Measurements from ENCODE around the gene LMX1A.

Gene LMX1A

DNA sequence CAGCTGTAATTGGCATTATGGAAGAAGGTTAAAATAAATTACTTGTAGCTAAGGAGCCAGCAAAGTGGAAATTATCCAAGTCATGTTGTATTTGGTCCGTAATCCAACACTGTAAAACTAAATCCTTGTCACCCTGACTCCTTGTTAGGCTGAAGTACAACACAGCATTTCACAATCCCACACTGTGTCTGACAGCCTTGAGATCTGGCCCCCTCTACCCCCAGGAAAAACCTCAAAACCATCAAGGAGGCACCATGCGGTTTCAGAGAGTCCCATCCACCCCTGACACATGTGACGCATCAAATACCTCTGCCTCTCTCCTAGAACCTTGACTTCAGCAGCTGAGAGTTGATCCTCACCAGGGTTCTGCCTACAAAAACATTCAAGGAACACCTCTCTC, 41.0 kb downstream of the LMX1A start:
- ChIA-PET CTCF (no interaction called here), POLR2A (interaction anchor here (1.0 kb wide), 1 partner anchor 43 kb away, joined by 3 read pairs; no protein-coding TSS in a partner anchor)
- Histone ChIP-seq H3K9me3 (ENCODE audit: control insufficient read depth, insufficient read depth, low read depth, low read length) (no peaks in the 10 kb centered on the region), H3K4me1 (ENCODE audit: control insufficient read depth, insufficient read depth, low read length) (no peaks in the 10 kb centered on the region), H3K36me3 (ENCODE audit: control insufficient read depth in 2 of 2, insufficient read depth in 1 of 2, low read length in 2 of 2) (no peaks in the 10 kb centered on the region), H3K27ac (ENCODE audit: extremely low read depth, low read depth, low read length) (no peak overlapping the region), H3K4me3 (ENCODE audit: low read depth, low read length) (no peak overlapping the region)
- TF ChIP-seq, protein P1, sequence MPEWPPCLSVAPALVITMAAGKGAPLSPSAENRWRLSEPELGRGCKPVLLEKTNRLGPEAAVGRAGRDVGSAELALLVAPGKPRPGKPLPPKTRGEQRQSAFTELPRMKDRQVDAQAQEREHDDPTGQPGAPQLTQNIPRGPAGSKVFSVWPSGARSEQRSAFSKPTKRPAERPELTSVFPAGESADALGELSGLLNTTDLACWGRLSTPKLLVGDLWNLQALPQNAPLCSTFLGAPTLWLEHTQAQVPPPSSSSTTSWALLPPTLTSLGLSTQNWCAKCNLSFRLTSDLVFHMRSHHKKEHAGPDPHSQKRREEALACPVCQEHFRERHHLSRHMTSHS (tag by site-specific recombination; IDR thresholded peaks at IDR 0.05), result no peak
- TF ChIP-seq ZNF23 (tag by site-specific recombination; IDR thresholded peaks at IDR 0.05; ENCODE audit: borderline replicate concordance), result no peak

DNA sequence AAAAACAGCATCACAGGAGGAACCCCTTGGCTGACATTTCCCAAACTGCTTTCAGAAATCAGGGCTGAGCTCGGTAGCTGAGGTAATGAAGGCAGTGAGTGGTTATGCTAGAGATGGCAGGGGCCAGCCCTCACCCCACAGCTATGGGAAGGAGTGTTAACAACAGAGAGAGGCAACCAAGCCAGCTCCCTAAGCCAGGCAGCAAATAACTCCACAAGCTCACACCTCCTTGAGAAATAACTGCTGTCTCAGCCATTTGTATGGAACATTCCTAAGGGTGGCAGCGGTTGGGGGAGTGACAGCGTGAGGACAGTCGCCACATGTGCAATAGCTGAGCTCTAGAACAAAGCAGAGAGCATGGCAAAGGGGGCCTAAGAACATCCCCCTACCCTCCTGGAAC, 42.6 kb downstream of the LMX1A start:
- Histone ChIP-seq H3K9me3 (ENCODE audit: control insufficient read depth, insufficient read depth, low read depth, low read length) (no peaks in the 10 kb centered on the region), H3K36me3 (ENCODE audit: control insufficient read depth in 2 of 2, insufficient read depth in 1 of 2, low read length in 2 of 2) (no peaks in the 10 kb centered on the region), H3K27ac (ENCODE audit: extremely low read depth, low read depth, low read length) (no peak overlapping the region), H3K4me3 (ENCODE audit: low read depth, low read length) (no peak overlapping the region), H3K4me1 (ENCODE audit: control insufficient read depth, insufficient read depth, low read length) (no peaks in the 10 kb centered on the region)
- TF ChIP-seq ZNF23 (tag by site-specific recombination; IDR thresholded peaks at IDR 0.05; ENCODE audit: borderline replicate concordance), result no peak
- TF ChIP-seq SCRT2 (tag by site-specific recombination; IDR thresholded peaks at IDR 0.05), result no peak
- TF ChIP-seq ZNF394 (tag by site-specific recombination; IDR thresholded peaks at IDR 0.05; ENCODE audit: borderline replicate concordance), result no peak
- no peak for TF ChIP-seq ZNF561 (tag by site-specific recombination; IDR thresholded peaks at IDR 0.05; ENCODE audit: borderline replicate concordance)
- TF ChIP-seq, protein P1 (tag by site-specific recombination; IDR thresholded peaks at IDR 0.05), result no peak
- no peak for TF ChIP-seq ZNF785 (tag by site-specific recombination; IDR thresholded peaks at IDR 0.05)
- no peak for TF ChIP-seq KLF8 (tag by site-specific recombination; IDR thresholded peaks at IDR 0.05)
- TF ChIP-seq, protein P2, sequence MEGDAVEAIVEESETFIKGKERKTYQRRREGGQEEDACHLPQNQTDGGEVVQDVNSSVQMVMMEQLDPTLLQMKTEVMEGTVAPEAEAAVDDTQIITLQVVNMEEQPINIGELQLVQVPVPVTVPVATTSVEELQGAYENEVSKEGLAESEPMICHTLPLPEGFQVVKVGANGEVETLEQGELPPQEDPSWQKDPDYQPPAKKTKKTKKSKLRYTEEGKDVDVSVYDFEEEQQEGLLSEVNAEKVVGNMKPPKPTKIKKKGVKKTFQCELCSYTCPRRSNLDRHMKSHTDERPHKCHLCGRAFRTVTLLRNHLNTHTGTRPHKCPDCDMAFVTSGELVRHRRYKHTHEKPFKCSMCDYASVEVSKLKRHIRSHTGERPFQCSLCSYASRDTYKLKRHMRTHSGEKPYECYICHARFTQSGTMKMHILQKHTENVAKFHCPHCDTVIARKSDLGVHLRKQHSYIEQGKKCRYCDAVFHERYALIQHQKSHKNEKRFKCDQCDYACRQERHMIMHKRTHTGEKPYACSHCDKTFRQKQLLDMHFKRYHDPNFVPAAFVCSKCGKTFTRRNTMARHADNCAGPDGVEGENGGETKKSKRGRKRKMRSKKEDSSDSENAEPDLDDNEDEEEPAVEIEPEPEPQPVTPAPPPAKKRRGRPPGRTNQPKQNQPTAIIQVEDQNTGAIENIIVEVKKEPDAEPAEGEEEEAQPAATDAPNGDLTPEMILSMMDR (tag by site-specific recombination; IDR thresholded peaks at IDR 0.05), result no peak
- TF ChIP-seq, protein P3, sequence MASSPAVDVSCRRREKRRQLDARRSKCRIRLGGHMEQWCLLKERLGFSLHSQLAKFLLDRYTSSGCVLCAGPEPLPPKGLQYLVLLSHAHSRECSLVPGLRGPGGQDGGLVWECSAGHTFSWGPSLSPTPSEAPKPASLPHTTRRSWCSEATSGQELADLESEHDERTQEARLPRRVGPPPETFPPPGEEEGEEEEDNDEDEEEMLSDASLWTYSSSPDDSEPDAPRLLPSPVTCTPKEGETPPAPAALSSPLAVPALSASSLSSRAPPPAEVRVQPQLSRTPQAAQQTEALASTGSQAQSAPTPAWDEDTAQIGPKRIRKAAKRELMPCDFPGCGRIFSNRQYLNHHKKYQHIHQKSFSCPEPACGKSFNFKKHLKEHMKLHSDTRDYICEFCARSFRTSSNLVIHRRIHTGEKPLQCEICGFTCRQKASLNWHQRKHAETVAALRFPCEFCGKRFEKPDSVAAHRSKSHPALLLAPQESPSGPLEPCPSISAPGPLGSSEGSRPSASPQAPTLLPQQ (tag by site-specific recombination; IDR thresholded peaks at IDR 0.05), result no peak
- TF ChIP-seq KLF7 (tag by site-specific recombination; IDR thresholded peaks at IDR 0.05; ENCODE audit: borderline replicate concordance), result no peak
- TF ChIP-seq ZNF585B (tag by site-specific recombination; IDR thresholded peaks at IDR 0.05), result no peak
- TF ChIP-seq ZNF529 (tag by site-specific recombination; IDR thresholded peaks at IDR 0.05; ENCODE audit: insufficient replicate concordance), result no peak
- no peak for TF ChIP-seq ZNF248 (tag by site-specific recombination; IDR thresholded peaks at IDR 0.05)
- no peak for TF ChIP-seq SP2 (tag by site-specific recombination; IDR thresholded peaks at IDR 0.05)
- no peak for TF ChIP-seq ZNF629 (tag by site-specific recombination; IDR thresholded peaks at IDR 0.05)
- no peak for TF ChIP-seq ZNF184 (tag by site-specific recombination; IDR thresholded peaks at IDR 0.05)
- no peak for TF ChIP-seq GLI4 (tag by site-specific recombination; IDR thresholded peaks at IDR 0.05)
- TF ChIP-seq ZSCAN23 (tag by site-specific recombination; IDR thresholded peaks at IDR 0.05), result no peak
- TF ChIP-seq ZNF776 (tag by site-specific recombination; IDR thresholded peaks at IDR 0.05; ENCODE audit: borderline replicate concordance), result no peak
- POLR2A ChIA-PET, result no interaction called here
- CTCF ChIA-PET, result interaction anchor here (0.6 to 1.5 kb wide), 3 partner anchors 53 to 600 kb away, joined by 3 to 5 read pairs (median 3); no protein-coding TSS in a partner anchor

Data from HEK293 (cell line).